DOHH2 (cell line): ENCODE measurements around the gene TMEM174.
"Not testable (repeated sequence)": the region's sequence is repeated elsewhere in the genome, so short reads cannot be mapped to it uniquely, and the experiment has no call there.

Source experiments
- CTCF ChIP-seq: fragments of 200-600 bp; sonication (generic); IDR thresholded peaks from one replicate; pipeline ENCODE4 v1.5.1; 2014; ENCODE audit warnings: antibody characterized with exemption, mild to moderate bottlenecking, low read depth, low read length; ENCODE audit not compliant: poor library complexity, severe bottlenecking
- EZH2phosphoT487 ChIP-seq: fragments of 200-600 bp; sonication (generic); IDR thresholded peaks from 2 replicates; pipeline ENCODE4 v1.6.1; 2017; ENCODE audit warnings: borderline replicate concordance, mild to moderate bottlenecking, antibody characterized with exemption, low read length, moderate library complexity, mixed read lengths

- not testable (repeated sequence) for TF ChIP-seq CTCF, EZH2phosphoT487
Observed at GRCh38 chr5:73219336-73219735, 46.3 kb downstream of the TMEM174 start.
